ENCODE results near the gene ETF1. TPM values are rescaled to one million over a fixed set of nuclear protein-coding genes. Genes with fewer than 3 reads are reported as not detected.

ETF1 gene
- total RNA-seq, 4 donors from 2014 or later = 64.9 to 84.9 (median 80.4) TPM

DNA sequence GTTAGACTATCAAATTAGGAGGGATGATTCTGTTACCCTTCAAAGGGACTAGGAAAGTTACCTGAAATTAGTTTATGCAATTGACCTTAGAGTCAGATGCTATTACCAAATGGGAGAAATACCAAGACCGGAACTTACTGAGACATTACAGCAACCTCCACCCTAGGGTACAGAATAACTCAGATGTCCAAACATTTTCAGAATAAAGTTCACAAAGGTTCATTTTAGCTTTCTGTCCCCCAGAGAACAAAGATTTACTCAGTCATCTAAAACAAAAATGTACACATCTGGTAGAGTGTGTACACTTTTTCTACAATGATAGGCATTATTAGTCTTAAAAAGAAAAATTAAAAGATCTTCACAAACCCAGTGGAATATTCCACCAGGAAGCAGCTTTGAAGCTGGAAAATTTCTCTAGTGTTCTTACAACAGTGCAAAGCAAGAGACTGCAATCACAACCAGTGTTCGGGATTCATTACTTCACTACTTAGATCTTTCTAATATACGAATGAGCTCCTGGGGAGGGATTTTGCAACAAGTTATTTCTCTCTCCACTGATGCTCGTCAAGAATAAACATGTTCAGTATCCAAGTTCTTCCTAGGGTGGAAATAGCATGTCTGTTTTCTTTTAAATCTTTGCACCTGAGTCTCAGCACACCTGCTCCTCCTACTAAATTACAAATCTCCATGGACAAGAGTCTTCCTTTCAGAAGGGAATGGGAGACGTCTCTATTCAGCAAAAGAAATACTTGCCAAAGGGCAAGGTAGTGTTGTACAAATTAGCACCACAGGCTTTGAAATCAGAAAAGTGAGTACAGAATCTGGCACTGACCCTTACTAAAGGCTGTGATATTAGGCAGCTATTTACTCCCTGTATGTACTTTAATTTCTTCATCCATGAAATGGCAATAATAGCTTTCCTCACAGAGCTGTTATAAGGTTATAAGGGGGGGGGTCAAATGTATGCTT is 8.8 kb downstream of the ETF1 start:
- DNase-seq = no peak
- Histone ChIP-seq H3K9me3 (no peaks in the 10 kb centered on the region), H3K4me3 (replicated peaks in 1 of 3) (no peak overlapping the region), H3K27me3 (no peaks in the 10 kb centered on the region), H3K36me3 (no peaks in the 10 kb centered on the region), H3K27ac (no peak overlapping the region), H3K4me1 (peaks cover 10 to 22% of the 10 kb centered on the region in 2 donors)
- WGBS, 2 donors = 72 to 80% methylated on average over 5 of the region's 5 CpGs
- intact Hi-C loops (cut with DNase I) = no loop called here
- no peak for TF ChIP-seq POLR2A (IDR thresholded peaks at IDR 0.05)
- TF ChIP-seq, protein P1, sequence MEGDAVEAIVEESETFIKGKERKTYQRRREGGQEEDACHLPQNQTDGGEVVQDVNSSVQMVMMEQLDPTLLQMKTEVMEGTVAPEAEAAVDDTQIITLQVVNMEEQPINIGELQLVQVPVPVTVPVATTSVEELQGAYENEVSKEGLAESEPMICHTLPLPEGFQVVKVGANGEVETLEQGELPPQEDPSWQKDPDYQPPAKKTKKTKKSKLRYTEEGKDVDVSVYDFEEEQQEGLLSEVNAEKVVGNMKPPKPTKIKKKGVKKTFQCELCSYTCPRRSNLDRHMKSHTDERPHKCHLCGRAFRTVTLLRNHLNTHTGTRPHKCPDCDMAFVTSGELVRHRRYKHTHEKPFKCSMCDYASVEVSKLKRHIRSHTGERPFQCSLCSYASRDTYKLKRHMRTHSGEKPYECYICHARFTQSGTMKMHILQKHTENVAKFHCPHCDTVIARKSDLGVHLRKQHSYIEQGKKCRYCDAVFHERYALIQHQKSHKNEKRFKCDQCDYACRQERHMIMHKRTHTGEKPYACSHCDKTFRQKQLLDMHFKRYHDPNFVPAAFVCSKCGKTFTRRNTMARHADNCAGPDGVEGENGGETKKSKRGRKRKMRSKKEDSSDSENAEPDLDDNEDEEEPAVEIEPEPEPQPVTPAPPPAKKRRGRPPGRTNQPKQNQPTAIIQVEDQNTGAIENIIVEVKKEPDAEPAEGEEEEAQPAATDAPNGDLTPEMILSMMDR (IDR thresholded peaks at IDR 0.05) = no peak

DNA sequence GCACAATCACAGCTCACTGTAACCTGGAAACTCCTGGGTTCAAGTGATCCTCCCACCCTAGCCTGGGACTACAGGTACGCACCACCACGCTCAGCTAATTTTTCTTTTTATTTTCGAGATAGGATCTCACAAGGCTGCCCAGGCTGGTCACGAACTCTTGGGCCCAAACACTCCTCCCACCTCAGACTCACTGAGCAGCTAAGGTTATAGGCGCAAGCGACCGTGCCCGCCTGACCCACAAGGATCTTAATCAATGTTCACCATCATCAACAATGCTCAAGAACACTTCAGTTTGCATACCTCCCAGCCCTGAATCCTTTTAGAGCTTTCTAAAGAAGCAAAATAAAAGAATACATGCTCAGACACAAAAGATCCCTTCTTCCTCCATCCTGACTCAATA is 13.2 kb downstream of the ETF1 start:
- Histone ChIP-seq H3K27ac (no peak overlapping the region), H3K4me1 (peaks cover 13 to 21% of the 10 kb centered on the region in 2 donors)

DNA sequence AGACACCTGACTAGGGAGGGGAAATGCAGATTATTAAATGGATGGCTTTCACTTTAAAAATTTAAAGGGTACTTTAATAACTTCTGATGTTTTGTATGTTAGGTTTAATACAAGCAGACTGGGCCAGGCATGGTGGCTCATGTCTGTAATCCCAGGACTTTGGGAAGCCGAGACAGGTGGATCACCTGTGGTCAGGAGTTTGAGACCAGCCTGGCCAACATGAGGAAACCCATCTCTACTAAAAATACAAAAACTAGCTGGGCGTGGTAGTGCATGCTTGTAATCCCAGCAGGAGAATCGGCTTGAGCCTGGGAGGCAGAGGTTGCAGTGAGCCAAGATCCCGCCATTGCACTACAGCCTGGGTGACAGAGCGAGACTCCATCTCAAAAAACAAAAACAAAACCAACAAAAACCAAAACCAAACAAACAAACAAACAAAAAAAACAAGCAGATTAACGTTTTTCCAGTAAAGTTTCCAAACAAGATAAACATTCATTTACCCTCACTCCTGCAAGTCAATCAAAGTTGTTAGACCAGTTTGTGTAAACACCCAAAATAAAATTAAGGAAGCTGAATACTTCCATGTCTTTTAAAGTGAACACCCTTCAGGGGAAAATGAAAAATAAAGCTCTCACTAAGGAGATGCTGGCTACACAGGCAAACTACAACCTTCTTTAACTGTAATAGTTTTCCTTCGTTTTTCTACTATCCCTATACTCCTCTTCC is 14.1 kb downstream of the ETF1 start:
- no peak overlapping the region for H3K27ac ChIP-seq
- no peaks in the 10 kb centered on the region for H3K27me3 ChIP-seq
- H3K4me1 ChIP-seq = peaks cover 13% of the 10 kb centered on the region in 2 donors
- H3K36me3 ChIP-seq = no peaks in the 10 kb centered on the region
- H3K4me3 ChIP-seq (replicated peaks in 1 of 3) = no peak overlapping the region
- DNase-seq = peak in 1 of 2 donors; percentile 20
- TF ChIP-seq, protein P1 (IDR thresholded peaks at IDR 0.05) = no peak
- TF ChIP-seq POLR2A (IDR thresholded peaks at IDR 0.05) = no peak
- 67 to 73% methylated on average over 7 of the region's 7 CpGs for WGBS, 2 donors
- H3K9me3 ChIP-seq = no peaks in the 10 kb centered on the region
- intact Hi-C loops (cut with DNase I) = no loop called here

More for the DNA sequence above, 13.2 kb downstream of the ETF1 start:
- 66 to 88% methylated on average over 8 of the region's 8 CpGs for WGBS, 2 donors
- H3K9me3 ChIP-seq = no peaks in the 10 kb centered on the region
- TF ChIP-seq, protein P1 (IDR thresholded peaks at IDR 0.05) = no peak
- TF ChIP-seq POLR2A (IDR thresholded peaks at IDR 0.05) = no peak
- intact Hi-C loops (cut with DNase I) = no loop called here
- no peak overlapping the region for H3K4me3 ChIP-seq (replicated peaks in 1 of 3)
- no peaks in the 10 kb centered on the region for H3K36me3 ChIP-seq
- DNase-seq = no peak
- H3K27me3 ChIP-seq = no peaks in the 10 kb centered on the region

DNA sequence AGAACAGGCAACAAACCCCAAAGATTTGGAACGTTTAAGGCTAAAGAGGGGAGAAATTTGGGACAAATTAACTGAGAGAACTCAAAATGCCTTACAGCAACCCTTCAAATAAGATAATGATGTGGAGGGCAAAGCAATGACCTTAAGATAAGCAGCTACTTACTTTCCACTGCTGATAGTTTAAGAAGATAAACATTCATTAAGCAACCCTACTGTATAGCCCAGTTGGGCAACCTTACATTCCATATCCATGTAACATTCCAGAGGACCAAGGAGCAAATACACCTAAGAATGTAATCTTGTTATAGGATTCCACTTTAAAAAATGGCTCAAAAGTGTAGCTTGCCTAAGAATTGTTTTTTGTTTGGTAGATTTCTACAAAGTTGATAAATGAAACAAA is 14.8 kb downstream of the ETF1 start:
- H3K4me1 ChIP-seq = peaks cover 13% of the 10 kb centered on the region in 2 donors

More for the DNA sequence above, 14.8 kb downstream of the ETF1 start:
- intact Hi-C loops (cut with DNase I) = no loop called here
- 49 to 57% methylated on average over 1 of the region's 1 CpG for WGBS, 2 donors
- TF ChIP-seq, protein P1 (IDR thresholded peaks at IDR 0.05) = no peak
- TF ChIP-seq POLR2A (IDR thresholded peaks at IDR 0.05) = no peak
- DNase-seq = no peak
- Histone ChIP-seq H3K27ac (no peak overlapping the region), H3K4me3 (replicated peaks in 1 of 3) (no peak overlapping the region), H3K36me3 (no peaks in the 10 kb centered on the region), H3K9me3 (no peaks in the 10 kb centered on the region), H3K27me3 (no peaks in the 10 kb centered on the region)
